HPDE6-E6E7 (cell line): ENCODE data around the gene PRDM15.
A peak's percentile ranks its signal among the peaks of the same experiment; 100 is the strongest.

Source experiments
- DNase-seq: peaks from one replicate; pipeline ENCODE4 v3.0.0; 2011; ENCODE audit warnings: missing footprints; ENCODE audit errors: extremely low spot score

The PRDM15 gene

DNA sequence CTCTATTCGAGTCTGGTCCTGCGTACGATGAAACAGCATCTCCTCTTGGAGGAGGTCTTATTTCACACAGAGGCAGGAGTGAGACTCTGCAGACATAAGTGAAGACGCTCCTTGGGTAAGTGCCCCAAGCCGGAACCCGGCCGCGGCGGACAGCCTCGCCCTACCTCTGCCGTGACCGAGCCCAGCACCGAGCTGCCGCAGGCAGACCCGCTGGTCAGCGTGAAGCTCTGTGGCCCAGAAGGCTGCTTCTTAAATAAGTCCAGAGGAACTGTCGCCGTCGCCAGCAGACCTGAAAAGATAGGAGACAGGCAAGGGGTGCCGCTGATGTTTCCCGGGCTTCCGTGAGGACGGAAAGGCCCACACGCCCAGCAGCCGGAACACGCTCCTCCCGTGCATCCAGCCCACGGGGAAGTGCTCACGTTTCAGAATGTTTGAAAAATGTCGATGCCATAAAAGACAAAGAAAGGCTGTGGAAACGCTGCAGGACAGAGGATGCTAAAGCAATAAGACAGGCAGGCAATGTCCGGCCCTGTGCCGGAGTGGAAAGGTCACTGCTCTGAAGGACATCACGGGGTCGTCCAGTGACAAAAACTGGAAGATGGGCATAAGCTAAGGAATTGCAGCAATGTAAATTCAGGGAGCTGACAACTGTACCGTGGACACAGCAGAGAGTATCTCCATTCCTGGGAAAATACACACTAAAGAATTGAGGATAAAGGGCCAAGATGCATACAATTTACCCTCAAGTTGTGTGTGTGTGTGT, 28.5 kb upstream of the PRDM15 start:
- DNase-seq, result no peak

GRCh38 chr21:41906770-41907169, 27.6 kb upstream of the PRDM15 start:
- DNase-seq, result no peak

DNA sequence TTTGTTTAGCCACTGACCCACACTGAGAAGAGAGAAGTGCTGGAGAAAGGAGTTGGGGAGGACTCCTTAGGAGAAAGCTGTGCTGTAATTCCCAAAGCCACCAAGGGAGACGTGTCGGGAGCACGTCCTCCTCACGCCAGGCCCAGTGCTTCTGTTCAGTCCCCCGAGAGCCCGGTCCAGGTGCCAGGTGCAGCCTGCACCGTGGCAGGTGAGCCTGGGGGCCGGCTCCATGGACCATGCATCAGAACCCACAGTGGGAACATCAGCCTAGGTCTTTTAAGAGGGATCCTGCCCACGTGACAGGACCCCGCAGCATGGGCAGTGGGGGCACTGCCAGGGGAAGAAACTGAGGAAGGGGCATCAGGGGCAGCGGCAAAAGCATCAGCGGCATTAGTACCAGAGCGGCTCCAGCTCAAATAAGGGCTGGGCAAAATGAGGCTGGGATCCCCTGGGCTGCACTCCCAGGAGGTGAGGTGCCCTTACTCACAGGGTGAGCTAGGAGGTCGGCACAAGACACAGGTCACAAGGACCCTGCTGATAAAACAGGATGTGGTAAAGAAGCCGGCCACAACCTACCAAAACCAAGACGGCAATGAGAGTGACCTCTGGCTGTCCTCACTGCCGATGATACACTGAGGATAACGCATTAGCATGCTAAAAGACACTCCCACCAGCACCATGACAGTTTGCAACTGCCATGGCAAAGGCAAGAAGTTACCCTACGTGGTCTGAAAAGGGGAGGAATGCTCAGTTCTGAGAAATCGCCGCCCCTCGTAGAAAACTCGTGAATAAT, 24.6 kb upstream of the PRDM15 start:
- DNase-seq, result no peak

GRCh38 chr21:41902946-41903345, 23.8 kb upstream of the PRDM15 start:
- no peak for DNase-seq

DNA sequence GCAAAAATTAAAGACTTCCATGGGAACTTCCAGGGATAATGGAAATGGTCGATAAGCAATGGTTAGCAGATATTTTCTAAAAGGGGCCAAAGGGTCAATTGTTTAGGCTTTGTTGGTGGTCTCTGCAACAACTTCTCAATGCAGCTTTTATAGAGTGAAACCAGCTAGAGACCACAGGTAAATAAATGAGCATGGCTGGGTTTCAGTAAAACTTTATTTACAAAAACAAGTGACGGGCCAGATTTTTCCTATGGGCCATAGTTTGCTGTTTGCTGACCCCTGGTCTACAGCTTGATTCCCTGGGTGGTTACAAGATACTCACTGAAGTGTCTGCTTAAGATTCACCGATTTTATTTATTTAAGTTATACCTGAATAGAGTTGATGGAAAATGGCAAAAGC, 22.6 kb upstream of the PRDM15 start:
- no peak for DNase-seq

DNA sequence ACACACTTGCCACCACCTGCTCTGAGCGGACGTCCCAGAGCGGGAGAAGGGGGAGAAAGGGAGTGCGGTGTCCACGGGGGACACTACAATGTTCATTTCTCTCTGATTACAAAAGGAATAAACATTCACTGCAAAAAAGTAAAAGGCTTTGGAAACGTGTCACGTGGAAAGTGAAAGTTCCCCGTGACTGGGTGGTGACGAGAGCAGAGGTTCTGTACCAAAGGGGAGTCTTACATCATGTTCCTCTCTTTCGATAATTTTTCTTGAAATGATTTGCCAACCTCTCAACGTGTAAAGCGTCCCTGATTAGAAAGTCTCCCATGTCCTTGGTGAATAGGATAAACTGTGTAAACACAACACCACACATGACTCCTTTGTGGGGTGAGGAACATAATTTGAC, 22.0 kb upstream of the PRDM15 start:
- DNase-seq, result no peak

DNA sequence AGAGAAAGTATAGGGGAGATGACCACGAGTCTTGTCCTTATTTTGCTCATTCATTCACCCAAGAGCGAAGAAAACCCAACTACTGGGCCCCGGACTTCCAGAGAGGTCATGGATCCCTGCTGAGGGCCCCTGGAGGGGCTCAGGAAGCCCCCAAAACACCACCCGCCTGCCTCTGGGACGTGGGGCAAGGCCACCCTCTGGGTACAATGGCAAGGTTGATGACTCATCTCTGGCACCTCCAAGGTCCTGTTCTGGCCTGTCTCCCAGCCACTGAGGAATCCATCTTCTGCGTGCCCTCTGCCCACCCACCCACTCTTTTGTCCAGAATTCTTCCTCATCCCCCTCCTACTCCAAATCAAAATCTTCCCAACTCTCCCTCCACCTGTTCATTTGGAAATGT, 21.3 kb upstream of the PRDM15 start:
- DNase-seq, result no peak

- DNase-seq, result no peak
These were observed 20.5 kb upstream of the PRDM15 start for GRCh38 chr21:41899426-41900202.

DNA sequence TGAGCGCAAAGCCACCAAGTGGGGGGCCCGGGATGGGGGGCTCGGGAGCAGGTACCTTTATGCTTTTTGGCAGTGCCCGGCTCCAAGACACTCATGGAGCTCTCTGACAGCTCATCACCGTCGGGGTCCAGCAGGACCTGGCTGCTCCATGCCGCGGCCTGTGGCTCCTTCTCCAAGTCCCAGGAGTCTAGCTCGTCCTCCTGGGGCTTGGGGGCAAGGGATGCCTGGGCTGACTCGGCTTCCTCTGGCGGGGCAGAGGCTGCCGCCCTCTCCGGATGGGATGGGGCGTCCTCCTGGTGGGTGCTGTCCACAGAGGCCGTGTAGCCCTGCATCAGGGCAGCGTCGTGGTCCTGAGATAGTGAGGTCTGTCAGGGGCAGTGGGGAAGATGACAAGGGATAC, 19.9 kb upstream of the PRDM15 start:
- DNase-seq, result no peak

DNA sequence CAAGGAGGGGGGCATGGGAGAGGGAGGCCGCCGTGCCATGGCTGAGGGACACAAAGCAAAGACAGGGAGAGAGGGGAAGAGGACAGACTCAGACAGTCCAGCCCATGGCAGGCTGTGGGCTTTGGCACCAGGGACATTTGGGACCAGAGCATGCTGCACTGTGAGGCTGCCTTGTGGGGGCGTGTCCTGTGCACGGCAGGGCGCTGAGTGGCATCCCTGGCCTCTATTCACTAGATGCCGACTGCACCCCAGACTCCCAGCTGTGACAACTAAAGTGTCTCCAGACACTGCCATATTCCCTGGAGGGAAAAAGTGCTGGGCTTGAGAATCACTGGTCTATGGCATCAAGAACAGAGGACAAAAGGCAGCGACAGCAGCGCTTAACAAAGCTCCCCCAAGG, 18.6 kb upstream of the PRDM15 start:
- DNase-seq, result no peak

DNA sequence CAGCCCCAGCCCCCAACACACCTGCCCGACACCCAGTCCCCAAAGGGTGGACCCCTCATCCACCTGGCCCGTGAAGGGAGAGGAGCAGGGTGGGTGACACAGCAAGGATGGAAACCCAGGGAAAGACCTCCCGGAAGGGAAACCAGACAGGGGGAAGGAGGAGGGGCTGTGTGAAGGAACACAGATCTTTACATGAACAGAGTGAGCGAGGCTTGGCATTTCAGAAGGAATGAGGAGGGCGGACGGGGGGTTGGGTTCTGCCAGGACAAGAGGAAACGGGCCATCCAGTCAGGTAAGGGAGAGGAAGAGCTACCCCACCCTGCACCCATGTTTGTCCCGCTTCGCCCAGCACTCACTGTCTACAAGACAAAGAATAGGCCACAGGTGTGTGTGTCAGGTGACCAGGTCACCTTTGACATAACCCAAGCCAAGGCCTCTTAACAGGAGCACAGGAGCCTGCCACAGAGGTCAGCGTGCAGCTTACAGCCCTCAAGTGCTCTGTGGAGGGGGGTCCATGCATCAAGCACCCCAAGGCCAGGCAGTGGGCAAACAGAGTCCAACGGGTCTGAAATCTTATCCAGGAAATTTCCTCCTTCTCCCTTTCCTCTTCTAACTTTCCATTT, 18.0 kb upstream of the PRDM15 start:
- DNase-seq, result no peak

- no peak for DNase-seq
These were observed 16.7 kb upstream of the PRDM15 start for GRCh38 chr21:41895643-41896493.

DNA sequence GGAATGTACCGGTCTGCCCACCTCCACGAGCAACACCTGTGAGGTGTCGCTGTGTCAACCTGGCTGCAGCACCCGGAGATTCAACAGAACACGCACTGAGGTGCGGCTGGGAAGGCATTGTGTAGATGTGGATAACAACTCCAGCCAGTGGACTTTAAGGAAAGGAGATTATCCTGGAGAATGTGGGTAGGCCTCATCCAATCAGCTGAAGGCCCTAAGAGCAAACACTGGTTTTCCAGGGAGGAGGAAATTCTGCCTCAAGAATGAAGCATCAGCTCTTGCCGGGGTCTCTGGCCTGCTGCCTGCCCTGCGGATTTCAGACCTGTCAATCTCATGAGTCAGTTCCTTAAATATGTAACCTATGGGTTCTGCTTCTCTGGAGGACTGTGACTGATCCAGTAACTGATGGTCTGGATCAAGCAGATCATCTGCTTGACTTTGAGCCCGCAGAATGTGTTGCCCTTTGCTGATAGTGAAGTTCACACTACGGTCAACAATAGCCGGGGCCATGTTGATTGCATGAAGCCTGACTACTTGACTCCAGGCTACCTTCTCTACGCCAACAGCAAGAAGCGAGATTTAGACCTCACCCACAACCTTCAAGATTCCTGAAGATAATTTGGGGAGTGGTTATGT, 15.9 kb upstream of the PRDM15 start:
- DNase-seq, result peak; percentile 26

DNA sequence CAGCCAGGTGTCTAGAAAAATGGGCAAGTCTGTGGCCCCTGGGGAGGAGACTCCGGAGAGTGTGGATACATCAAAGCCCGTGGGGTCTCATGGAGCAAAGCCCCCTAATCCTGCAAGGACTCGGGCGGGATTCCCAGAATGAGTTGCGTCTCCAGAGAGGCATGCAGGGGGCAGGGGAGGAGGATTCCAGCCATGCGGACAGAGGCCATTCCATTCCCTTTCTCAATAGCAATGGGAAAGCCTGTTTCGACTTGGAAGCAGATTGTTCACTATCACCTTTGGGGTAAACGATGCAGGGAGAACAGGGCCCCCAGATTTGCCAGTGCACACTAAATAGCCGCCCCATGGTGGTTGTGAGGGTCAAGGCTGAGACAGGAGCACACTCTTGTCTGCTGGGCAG, 15.4 kb upstream of the PRDM15 start:
- no peak for DNase-seq

DNA sequence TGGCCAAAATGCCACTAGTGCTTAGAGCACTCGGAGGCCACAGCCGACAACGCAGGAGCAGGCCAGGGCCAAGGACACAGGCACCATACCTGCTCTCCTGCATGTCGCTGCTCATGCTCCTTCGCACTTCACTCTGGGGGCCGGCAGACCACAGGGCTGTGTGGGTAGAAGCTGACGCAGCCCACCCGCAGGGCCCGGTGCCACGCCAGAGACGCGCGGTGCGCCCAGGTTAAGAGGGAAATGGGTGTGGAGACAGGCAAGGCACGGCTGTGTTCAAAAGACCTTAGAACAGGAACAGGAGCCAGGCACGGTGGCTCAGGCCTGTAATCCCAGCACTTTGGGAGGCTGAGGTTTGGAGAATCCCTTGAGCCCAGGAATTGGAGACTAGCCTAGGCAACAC, 13.6 kb upstream of the PRDM15 start:
- DNase-seq, result no peak

DNA sequence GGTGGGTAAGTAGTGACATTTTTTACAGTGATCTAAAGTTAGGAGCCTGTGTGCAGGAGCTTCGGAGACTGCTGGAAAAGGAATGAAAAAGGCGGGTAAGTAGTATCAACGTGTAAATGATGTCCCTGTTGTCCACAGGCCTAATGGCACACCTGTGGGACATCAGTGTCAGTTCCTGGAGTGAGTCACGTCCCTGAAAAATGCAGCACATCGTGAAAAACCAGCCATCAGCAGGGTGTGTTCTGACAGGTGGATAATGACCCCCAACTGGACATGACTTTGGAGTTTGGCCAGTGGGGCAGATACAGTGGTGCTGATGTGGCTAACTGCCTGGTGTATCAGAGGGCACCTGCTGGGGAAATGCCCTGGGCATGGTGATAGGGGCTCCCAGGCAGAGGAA, 12.0 kb upstream of the PRDM15 start:
- DNase-seq, result no peak

DNA sequence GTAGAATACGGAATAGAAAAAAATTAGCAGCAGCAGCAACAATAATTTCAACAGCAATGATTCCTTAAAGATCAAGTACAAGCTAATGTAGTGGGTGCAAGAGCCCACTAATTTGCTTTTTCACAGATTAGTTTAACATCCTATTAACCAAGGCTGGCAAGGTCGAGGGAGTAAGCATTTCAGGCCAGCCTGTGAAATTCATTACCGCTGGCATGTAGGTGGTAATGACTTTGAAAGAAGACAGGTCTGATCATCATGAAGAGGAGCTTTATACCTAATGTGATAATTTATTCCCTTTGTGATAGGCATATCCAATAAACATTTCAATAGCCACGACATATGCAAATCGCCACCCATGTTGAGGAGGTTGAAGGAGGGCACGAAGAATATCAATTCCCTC, 11.2 kb upstream of the PRDM15 start:
- no peak for DNase-seq

DNA sequence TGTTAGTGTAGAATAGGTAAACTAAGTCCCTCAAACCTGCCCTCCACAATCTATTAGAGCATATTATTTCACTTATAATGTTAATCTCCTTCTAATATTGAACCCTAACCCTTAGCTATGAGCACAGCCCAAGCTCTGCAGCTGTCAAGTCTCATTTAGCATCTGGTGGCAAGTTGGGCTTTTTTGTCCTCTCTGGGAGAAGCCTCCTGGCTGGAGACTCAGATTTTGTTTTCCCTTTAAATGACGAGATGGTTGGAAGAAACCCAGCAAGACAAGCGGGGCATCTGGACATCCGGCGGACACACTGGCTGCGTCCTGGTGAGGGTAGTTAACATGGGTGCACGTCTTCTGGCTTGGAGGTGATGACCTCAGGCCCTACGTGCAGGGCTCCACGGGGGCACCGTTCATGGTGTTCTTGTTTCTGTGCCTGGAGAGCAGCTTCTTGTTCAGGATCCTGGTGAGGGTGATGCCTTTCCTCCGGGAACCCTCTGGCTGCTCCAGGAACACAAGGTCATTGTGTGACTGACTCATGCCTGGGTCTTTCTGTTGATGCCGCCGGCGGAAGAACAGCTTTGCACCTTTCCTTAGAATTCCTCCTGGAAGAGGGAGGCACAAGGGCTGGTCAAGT, 9.7 kb upstream of the PRDM15 start:
- no peak for DNase-seq

DNA sequence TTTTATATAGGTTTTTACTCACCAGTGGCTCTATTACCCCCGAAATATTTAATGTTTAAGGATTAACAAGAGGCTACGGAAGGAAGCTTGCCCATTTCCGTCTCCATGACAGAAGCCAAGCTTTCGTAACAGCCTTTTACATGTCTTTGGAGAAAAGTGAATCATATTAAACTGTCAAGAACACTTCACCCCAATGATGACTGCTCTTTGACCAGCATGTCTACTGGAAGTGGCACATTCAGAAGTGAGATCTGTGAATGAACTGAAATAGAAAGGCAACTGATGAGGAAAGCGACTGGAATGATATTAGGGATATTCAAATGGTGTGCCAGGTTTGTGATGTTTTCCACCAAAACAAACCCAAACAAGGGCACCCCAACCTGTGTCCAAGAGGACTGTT, 8.5 kb upstream of the PRDM15 start:
- no peak for DNase-seq

- no peak for DNase-seq
These were observed 7.2 kb upstream of the PRDM15 start for GRCh38 chr21:41886328-41886727.
